Measurements from ENCODE around the gene PNPLA6. TPM values are rescaled to one million over a fixed set of nuclear protein-coding genes. Genes with fewer than 3 reads are reported as not detected.

PNPLA6 gene
- 32.5 and 41.4 TPM in 2 replicates for total RNA-seq (2014; rRNA removed; shearing (Covaris generic))

DNA sequence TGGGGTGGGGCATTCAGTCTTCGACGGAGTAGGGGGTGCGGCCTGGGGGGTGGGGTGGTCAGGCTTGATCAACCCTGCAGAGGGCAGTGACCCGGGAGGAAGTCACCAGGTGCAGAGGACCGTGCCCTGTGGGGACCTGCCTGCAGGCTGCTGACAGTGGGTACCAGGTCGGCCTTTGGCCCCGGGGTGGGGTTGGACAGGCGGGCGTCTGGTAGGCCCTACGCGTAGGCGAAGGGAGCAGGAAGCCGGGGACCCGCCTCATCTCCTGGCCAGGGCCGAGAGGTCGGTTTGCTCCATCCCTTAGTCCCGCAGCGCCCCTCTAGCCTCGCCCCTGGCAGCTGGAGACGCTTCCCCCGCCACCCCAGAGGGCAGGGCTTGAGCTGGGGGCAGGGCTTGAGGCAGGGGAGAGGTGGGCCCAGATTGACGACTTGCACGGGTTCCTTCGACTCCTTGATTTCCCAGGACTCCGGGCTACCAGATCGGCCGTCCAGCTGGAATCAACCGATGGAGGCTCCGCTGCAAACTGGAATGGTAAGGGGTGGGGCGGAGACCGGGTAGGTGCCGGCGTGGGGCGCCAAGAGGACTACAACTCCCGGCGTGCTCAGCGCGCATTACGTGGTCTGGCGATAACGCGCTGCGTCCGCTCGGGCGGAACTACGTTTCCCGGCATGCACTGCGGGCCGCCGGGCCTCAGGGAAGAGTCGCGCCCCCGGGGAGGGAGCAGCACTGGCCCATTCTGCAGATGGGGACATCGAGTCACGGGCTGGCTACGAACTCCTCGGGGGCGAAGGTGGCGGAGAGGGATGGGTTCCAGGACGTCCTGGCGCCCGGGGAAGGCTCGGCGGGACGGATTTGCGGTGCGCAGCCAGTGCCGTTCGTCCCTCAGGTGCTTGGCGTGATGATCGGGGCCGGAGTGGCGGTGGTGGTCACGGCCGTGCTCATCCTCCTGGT is at the start of gene PNPLA6:
PNPLA6 (plus strand) TSS at position 671 of the 951 bp plus-strand sequence; CDS start at position 743, 72 bp downstream.
- peak; percentile 96 for DNase-seq (ENCODE audit: low spot score)

DNA sequence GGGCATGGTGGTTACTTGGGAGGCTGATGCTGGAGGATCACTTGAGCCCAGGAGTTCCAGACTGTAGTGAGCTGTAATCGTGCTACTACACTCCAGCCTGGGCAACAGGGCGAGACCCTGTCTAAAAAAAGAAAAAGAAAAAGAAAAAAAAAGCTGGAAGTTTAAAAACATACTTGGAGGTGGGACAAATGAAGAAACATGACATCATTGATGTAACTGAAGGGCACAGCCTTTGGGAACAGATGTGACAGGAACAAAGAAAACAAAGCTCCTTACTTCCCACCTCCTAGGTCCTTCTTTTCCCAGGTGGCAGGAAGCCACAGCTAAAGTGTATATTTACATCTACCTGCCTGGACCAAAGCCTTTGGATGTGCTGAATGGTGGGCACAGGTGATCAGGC is 48.6 kb upstream of the PNPLA6 start:
- no peak for DNase-seq (ENCODE audit: low spot score)

DNA sequence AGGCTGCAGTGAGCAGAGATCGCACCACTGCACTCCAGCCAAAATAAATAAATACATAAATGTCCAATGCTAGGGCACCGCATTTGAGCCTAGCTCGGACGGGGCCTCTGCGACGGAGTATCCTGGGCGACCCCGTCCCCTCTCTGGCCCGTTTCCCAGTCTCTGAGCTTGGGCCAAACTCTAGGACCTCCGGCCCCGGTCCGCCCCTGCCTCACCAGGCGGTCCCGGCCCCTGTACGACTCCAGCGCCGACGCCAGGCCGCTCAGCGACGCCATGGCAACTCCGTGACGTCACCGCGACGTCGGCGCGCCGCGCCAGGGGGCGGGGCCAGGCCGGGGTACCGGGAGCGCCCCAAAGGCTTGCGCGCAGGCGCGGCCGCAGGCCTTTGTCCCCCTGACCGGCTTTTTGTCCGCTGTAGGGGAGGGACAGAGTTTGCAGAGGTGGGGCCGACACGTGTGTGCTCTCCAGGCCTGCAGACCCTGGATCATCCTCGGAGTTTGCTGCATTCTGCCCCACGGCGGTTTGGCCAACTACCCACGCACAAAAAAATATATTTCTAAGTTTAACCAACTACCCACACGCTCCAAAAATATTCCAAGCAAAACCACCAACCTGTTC is 46.7 kb upstream of the PNPLA6 start, which contains the start of gene PEX11G:
PEX11G (minus strand) TSS at position 300 of the 618 bp plus-strand sequence; CDS start at position 275, 25 bp downstream.
- DNase-seq (ENCODE audit: low spot score): peak; percentile 63

DNA sequence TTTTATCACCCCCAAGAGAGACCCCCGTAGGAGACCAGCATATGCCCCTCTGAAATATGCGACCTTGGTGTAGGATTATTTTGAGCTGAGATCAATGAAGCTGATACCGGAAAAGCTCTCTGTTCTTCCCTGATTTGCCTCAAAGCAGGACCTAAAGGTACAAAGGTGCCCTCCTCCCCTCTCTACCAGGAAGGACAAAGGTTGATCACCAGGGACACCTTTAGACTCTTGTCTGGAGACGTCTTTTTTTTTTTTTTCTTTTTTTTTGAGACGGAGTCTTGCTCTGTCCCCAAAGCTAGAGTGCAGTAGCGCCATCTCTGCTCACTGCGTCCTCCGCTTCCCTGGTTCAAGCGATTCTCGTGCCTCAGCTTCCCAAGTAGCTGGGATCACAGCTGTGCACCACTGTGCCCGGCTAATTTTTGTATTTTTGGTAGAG is 45.9 kb upstream of the PNPLA6 start:
- DNase-seq (ENCODE audit: low spot score): no peak

DNA sequence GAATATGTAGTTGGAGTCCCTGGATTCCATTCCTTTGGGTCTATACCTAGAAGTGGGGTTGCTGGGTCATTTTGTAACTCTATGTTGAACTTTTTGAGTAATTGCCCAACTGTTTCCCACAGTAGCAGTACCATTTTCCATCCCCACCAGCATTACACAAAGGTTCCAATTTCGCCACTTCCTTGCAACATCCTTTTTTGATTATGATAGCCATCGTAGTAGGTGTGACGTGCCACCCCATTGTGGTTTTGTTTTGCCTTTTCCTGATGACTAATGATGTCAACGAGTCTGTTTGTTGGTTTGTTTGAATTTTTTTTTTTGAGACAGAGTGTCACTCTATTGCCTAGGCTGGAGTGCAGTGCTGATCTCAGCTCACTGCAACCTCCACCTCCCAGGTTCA is 43.4 kb upstream of the PNPLA6 start:
- DNase-seq (ENCODE audit: low spot score): peak; percentile 93

DNA sequence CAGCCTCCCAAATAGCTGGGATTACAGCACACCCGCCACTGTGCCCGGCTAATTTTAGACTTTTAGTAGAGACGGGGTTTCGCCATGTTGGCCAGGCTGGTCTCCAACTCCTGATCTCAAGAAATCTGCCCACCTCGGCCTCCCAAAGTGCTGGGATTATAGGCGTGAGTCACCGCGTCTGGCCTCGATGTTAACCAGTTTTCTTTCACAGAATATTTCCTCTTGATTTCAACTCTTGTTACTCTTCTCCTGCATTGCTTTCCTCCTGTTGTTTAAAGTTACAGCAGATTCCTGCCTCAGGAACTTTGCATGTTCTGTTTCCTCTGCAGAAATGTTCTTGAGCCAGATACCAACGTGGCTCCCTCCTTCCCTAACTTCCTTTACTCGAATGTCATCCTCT is 43.0 kb upstream of the PNPLA6 start:
- DNase-seq (ENCODE audit: low spot score): peak; percentile 48

DNA sequence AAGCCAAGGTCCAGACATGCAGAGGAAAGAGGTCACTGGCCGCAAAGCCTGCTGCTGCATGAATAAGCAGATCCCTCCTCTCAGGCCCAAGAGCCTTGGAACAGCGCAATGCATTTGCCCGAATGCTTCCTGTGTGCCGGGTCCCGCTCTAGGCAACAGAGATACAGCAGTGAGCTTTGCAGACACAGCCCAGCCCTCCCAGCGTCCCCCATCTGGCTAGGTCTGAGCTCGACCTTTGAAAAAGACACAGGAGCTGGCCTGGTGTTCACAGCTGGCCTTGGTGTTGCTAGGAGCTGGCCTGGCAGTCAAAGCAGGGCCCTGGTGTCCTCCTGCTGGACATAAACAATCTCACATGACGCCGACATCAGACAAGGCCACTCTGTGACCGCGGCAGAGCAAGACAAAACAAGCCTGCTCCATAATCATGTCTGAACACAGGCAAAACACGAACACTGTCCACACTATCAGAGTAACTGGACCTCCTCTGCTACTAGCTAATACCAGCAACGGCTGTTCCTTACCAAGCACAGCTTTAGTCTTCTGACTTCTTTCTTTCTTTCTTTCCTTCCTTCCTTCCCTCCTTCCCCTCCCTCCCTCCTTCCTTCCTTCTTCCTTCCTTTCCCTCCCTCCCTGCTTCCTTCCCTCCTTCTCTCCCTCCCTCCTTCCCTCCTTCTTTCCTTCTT is 41.0 kb upstream of the PNPLA6 start:
- DNase-seq (ENCODE audit: low spot score): no peak

DNA sequence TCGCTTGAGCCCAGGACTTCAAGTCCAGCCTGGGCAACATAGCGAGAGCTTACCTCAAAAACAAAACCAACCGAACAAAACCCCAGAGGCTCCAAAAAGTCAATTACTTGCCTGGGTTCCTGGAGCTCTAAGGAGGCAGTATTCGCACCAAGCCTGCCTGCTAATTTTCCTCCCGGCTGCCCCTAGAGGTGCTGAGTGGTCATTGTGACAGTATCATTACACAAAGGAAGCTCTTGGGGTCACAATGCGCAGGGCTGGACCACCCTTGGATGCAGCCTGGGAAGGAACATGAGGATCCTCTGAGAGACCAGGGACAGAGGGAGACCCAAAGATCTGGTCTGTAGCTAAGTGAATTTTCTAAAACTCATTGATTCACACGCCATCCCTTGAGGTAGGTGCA is 38.2 kb upstream of the PNPLA6 start:
- no peak for DNase-seq (ENCODE audit: low spot score)

DNA sequence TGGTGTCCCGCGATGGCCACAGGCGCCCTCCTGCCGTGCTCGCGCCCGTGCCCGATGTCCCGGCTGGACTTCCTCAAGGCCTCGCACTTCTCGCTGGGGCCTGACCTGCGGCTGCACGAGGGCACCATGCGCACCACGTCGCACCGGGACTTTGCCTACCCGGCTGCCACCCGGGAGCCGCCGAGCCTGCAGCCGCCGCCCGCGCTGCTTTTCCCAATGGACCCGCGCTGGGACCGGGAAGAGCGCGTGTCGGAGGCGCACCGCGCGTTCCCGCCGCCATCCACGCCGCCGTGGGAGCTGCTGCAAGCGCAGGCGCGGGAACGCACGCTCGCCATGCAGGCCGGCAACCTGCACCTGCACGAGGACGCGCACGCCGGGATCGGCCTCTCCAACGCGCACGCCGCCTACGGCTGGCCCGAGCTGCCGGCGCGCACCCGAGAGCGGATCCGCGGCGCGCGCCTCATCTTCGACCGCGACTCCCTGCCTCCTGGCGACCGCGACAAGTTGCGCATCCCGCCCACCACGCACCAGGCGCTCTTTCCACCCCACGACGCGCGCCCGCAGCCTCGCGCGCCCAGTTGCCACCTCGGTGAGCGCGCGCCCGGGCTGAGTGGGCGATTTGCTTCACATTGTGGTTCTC is 34.6 kb upstream of the PNPLA6 start:
- DNase-seq (ENCODE audit: low spot score): no peak

DNA sequence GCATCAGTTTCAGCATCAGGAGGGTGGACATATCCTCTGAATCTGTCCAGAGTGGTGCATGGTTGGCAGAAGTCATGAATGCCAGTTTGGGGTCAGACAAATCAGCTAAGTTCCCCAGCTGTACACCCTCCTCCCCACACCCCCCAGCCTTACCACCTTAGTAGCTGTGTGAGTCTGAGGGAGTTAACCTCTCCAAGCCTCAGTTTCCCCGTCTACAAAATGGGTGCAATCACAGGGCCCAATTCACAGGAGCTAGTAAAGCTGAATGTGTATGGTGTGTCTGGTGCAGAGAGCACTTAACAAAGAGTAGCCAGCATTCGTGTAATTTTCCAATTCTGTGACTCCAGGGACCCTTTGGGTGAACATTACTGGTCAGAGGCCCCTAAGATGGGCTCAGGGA is 33.0 kb upstream of the PNPLA6 start:
- no peak for DNase-seq (ENCODE audit: low spot score)

DNA sequence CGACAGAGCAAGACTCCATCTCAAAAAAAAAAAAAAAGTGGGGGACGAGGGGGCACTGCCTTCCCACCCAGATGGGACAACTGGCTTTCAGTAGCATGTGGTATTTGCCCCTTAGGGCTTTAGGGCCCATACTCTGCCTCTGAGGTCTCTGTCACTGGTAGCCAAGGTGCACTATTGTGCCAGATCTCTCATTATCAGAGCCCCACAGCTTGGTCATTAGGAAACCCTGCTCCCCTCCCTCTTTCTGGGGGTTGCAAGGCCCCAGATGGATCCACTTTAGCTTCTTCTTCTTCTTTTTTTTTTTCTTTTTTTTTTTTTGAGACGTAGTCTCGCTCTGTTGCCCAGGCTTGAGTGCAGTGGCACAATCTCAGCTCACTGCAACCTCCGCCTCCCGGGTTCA is 30.8 kb upstream of the PNPLA6 start:
- no peak for DNase-seq (ENCODE audit: low spot score)

DNA sequence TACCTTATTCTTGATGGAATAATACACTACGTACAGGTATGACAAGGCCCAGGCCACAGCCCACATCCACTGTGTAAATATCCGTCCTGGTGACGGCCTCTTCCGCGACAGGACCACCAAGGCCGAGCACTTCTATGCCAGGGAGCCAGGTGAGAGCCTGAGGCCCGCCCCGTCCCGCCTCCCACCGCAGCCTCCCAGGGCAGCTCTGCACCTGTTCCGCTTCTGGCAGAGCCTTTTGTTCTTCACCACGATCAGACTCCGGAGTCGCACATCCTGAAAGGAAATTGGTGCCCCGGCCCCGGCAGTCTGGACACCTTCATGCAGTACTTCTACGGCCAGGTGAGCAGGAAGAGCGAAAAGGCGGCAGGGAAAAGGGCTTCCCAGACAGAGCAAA is 30.2 kb upstream of the PNPLA6 start:
- DNase-seq (ENCODE audit: low spot score): no peak

DNA sequence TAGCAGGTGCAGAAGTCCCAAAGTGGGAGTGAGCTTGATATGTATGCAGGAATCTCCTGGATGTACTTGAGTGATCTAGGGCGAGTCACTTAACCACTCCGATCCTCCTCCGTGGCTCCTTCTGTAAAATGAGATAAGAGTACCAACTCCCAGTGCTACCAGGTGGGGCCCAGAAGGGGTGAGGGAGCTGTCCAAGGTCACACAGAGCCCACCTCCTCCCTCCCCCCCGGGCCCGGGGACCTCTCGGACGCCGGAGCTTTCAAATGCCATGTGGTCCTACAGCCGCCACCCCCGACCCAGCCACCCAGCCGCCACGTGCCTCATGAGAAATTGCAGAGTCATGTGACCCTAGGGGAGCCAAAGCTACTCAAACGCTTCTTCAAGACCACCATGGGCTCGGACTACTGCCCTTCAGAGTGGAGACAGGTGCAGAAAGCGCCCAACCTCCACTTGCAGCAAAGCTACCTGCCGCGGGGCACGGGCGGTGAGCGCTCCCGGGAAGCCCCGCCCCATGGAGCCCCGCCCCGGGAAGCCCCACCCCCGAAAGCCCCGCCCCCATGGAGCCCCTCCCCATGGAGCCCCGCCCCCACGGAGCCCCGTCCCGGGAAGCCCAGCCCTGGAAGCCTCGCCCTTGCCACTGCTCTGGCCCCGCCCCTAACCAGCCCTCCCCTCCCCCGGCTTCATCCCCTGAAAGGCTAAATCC is 29.7 kb upstream of the PNPLA6 start:
- DNase-seq (ENCODE audit: low spot score): no peak

DNA sequence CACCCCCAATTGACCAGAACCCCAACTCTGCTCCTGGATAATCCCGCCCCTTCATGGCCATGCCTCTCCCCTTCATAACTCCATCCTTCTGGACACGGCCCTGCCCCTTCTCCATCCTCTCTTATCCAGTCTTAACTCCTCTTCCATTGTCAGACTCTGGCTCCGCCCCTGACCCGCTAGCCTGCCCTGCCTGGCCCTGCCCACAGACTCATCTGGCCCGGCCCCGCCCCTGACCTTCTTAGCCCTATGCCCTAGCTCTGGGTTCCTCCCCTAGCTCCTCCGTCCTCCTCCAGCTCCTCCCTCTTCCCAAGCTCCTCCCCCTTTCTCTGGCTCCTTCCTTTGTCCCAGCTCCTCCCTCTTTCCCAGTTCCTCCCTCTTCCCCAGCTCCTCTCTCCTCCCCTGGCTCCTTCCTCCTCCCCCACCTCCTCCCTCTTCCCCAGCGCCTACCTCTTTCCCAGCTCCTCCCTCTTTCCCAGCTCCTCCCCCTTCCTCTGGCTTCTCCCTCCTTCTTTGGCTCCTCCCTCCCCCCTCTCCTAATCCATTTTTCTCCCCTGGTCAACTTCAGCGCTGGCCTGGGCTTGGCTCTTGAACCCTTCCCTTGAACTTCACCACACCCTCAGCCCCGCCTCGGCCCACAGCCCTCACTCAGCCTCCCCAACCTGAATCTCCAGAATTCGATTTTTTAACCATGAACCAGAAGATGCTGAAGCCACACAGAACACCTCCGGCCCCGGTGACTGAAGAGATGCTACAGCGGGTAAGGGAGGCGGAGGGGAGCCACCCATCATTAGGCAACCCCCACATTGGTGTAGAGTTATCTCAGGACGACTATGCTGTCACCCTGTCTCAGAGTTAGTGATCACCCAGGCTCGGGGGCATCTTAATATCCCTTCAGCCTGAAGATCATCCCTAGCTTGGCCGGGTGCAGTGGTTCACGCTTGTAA is 28.9 kb upstream of the PNPLA6 start:
- peak; percentile 78 for DNase-seq (ENCODE audit: low spot score)

DNA sequence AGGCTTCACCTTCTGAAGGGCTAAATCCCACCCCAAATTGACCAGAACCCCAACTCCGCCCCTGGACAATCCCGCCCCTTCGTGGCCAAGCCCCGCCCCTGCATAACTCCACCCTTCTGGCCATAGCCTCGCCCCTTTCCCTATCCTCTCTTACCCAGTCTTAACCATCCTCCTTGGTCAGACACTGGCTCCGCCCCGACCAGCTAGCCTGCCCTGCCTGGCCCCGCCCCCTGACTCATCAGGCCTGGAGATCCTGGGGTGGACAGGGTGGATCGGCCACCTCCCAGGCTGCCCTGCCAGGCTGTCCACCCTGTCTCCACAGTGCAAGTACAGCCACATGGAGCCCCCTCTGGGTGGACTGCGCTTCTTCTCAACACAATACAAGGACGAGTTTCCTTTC is 27.6 kb upstream of the PNPLA6 start:
- DNase-seq (ENCODE audit: low spot score): peak; percentile 92

DNA sequence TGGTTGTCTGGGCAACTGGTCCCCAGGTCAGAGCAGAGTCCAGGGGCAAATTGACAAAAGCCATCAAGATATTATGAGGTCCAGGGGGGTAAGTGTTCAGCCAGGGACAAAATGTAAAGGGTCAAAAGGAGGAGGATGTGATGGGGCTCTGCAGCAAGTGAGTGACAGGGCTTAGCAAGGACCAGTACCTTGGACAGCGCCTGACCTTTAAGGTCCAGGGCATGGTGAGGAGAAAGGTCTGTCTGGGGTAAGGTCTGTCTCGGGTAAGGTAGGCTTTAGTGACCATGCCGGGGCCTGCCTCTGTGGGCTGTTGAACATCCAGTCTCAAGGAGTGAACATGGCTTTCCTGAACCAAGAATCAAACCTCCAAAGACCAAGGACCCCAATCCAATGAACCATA is 25.9 kb upstream of the PNPLA6 start:
- DNase-seq (ENCODE audit: low spot score): no peak

DNA sequence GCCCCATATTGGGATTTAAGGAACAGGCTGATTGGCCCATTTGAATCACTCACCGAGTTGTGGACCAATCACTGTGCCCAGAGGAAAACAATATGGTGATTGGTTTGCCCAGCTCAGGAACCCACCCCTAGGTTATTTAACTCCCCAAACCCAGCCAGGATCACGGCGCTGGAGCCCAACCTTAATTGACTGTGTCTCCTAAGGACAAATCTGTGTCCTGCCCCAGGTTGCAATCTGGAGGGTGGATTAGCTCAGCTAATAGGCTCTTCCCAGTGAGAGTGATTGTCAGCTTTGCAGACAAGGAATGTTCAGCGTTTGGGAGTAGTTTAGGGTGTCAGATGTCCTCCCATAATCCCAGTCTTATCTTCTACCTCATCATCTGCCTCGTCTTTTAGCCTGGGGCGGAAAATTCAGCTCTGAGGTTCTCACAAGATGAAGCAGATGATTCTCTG is 23.1 kb upstream of the PNPLA6 start:
- no peak for DNase-seq (ENCODE audit: low spot score)

DNA sequence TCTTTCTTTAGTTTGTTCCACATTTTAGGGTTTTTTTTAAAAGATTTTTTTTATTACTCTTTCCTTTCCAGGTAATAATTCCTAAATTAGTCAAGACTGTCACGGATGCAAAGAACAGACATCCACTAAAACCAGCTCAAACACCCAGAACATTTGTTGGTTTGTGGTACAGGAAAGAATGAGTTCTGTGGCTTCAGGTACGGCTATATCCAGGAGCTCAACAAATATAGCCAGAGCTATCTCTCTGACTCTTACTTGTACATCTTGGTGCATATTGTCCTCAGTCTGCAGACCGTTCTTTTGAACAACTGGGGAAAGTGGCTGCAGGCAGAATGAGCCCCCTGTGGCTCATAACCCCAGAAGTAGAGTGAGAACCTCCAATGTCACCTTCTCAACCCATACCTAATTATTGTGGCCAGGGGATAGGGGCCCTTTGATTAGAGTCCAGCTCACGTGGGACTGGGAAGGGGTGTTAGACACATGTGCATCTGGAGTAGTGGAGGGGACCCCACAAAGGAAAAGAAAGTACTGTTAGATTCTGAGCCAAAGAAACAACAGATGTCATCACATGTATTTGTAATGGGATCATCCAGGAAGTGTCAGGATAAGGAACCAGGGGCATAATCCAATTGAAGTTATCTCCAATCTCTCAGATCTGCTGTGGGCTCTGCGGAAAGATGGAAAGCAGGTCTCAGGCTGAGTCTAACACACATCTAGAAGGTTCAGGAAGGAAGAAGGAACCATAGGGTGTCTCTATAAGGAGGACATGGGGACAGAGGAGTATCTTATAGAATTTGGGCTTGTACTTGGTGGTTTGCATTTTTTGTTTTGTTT is 21.5 kb upstream of the PNPLA6 start:
- DNase-seq (ENCODE audit: low spot score): no peak

DNA sequence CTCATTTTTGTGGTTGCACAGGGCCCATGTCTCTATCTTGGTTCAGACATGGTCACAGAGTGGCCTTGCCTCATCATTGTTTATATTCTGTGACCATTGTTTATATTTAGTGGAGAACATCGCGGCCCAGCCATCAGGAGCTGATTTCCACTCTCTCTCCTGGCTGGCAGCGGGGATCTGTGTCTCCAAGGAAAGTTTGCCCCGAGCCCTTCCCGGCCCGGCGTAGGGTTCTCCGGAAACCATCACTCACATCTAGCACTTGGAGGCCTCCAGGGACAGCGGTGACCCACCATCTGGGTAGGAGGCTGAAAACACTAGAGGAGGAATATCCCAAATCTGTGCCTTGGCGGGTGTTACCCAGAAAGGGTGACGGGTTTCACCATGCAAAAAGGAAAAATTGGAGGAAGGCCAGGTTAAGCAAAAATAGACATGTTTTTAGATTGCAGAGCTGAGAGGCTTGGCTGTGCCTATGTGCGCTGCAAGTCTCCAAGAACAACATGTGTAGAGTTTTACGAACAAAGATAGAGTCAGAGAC is 20.3 kb upstream of the PNPLA6 start:
- peak; percentile 92 for DNase-seq (ENCODE audit: low spot score)

Data from H4 (cell line).